H1 (cell line): ENCODE results near the gene UBQLN3. TPM values are rescaled to one million over a fixed set of nuclear protein-coding genes. Genes with fewer than 3 reads are reported as not detected.

ENCODE experiments used
- CHD7 ChIP-seq: fragments of 300-600 bp; sonication (generic); IDR thresholded peaks from 2 replicates; pipeline ENCODE4 v1.7.1; 2012; ENCODE audit warnings: low read length, moderate library complexity, mild to moderate bottlenecking, inconsistent platforms; ENCODE audit not compliant: insufficient replicate concordance
- POLR2A ChIP-seq, 2 experiments: IDR thresholded peaks; 1 replicate in 1 of 2; 2 replicates in 1 of 2; pipeline ENCODE4 v1.6.1; 2011; ENCODE audit warnings: low read depth in 2 of 2, low read length in 2 of 2, mild to moderate bottlenecking in 2 of 2; ENCODE audit errors: control extremely low read depth in 1 of 2
- polyA plus RNA-seq, 7 experiments: library from polyadenylated mRNA; depleted of rRNA in 3 of 7; stranded (reverse) in 5 of 7; unstranded in 2 of 7; fragments of >200 nt in 5 of 7; fragments of 200-250 nt in 2 of 7; gene quantifications; 1 replicate in 5 of 7; 2 replicates in 1 of 7; 4 replicates in 1 of 7; pipeline versions ENCODE4 v1.2.1 to v1.2.3, GENCODE V29; 2011 to 2013; ENCODE audit warnings: missing spikeins in 2 of 7, mixed read lengths in 2 of 7
- total RNA-seq: library from RNA; stranded (reverse); fragmentation: NEBNext Ultra II Directional; extraction: Animal tissue kit (Norgen Biotek cat#: 25700); gene quantifications from 2 replicates; pipeline ENCODE4 v1.2.1, GENCODE V29; 2021

UBQLN3 gene
- total and polyA plus RNA-seq, 2 of the 8 experiments (the other 6 are each of a cell fraction or from before 2014, with no cell fraction given) = not detected

GRCh38 chr11:5486003-5486402 lies 23.8 kb downstream of the UBQLN3 start (continued):
- TF ChIP-seq CHD7 (no peak), POLR2A (IDR thresholded peaks at IDR 0.05; ENCODE audit: control extremely low read depth in 1 of 2, low read depth in 2 of 2, low read length in 2 of 2) (no peak)
- TF ChIP-seq, all 59 proteins: peak for 0
